ENCODE measurements around the gene BACH2. TPM values are rescaled to one million over a fixed set of nuclear protein-coding genes. Genes with fewer than 3 reads are reported as not detected.
"Not testable (repeated sequence)": the region's sequence is repeated elsewhere in the genome, so short reads cannot be mapped to it uniquely, and the experiment has no call there.

Gene BACH2
- total and polyA plus RNA-seq, 12 donors = 0.16 to 4.7 (median 2.4) TPM

GRCh38 chr6:90285611-90286381, 10.8 kb downstream of the BACH2 start:
- Histone ChIP-seq H3K4me3 (peak overlapping the region in 6 of 10 donors; percentile 30 to 46 (median 40)), H3K27me3 (no peaks in the 10 kb centered on the region), H3K27ac (peak overlapping the region in 9 of 10 donors; percentile 3 to 76 (median 61)), H3K9me3 (peaks cover 0 to 8% (median 0%) of the 10 kb centered on the region in 11 donors), H3K4me1 (peaks cover 3 to 33% (median 26%) of the 10 kb centered on the region in 9 donors), H3K36me3 (no peaks in the 10 kb centered on the region)
- TF ChIP-seq CTCF (IDR thresholded peaks at IDR 0.05) = no peak
- intact Hi-C loops (cut with DNase I) = loop anchor here in 7 of 10 donors (2.0 to 10.0 kb wide), 8 partner anchors 51 to 192 kb away; no protein-coding TSS in a partner anchor
- peak; percentile 95 to 100 (median 98) for ATAC-seq
- peak; percentile 77 to 88 for DNase-seq
- 25 to 27% methylated on average over 9 of the region's 9 CpGs for WGBS, 2 donors

GRCh38 chr6:90285042-90285481, 11.6 kb downstream of the BACH2 start:
- Histone ChIP-seq H3K27ac (peak overlapping the region; percentile 3 to 76 (median 60)), H3K27me3 (no peaks in the 10 kb centered on the region), H3K4me3 (peak overlapping the region in 6 of 10 donors; percentile 30 to 46 (median 40)), H3K9me3 (peaks cover 0 to 8% (median 0%) of the 10 kb centered on the region in 11 donors), H3K4me1 (peaks cover 3 to 33% (median 26%) of the 10 kb centered on the region in 9 donors), H3K36me3 (no peaks in the 10 kb centered on the region)
- no peak for TF ChIP-seq CTCF (IDR thresholded peaks at IDR 0.05)
- intact Hi-C loops (cut with DNase I) = loop anchor here in 7 of 10 donors (2.0 to 10.0 kb wide), 8 partner anchors 50 to 192 kb away; no protein-coding TSS in a partner anchor
- DNase-seq = no peak
- ATAC-seq = peak in 6 of 8 donors; percentile 34 to 68 (median 56)
- 16 to 20% methylated on average over 4 of the region's 4 CpGs for WGBS, 2 donors

GRCh38 chr6:90284236-90285041, 12.2 kb downstream of the BACH2 start:
- Histone ChIP-seq H3K9me3 (peaks cover 0 to 8% (median 0%) of the 10 kb centered on the region in 11 donors), H3K36me3 (no peaks in the 10 kb centered on the region), H3K4me1 (peaks cover 3 to 33% (median 26%) of the 10 kb centered on the region in 9 donors), H3K27me3 (no peaks in the 10 kb centered on the region), H3K27ac (peak overlapping the region in 8 of 10 donors; percentile 3 to 76 (median 66)), H3K4me3 (peak overlapping the region in 7 of 10 donors; percentile 19 to 46 (median 38))
- ATAC-seq (peak; percentile 38 to 76 (median 58)), DNase-seq (no peak)
- 27 to 45% methylated on average over 11 of the region's 11 CpGs for WGBS, 2 donors
- no peak for TF ChIP-seq CTCF (IDR thresholded peaks at IDR 0.05)
- intact Hi-C loops (cut with DNase I) = loop anchor here in 7 of 10 donors (2.0 to 10.0 kb wide), 9 partner anchors 50 to 427 kb away; no protein-coding TSS in a partner anchor

GRCh38 chr6:90282265-90282664, 14.4 kb downstream of the BACH2 start:
- WGBS, 2 donors = 97% methylated on average over 6 of the region's 6 CpGs
- H3K27ac ChIP-seq, DNase-seq, ATAC-seq, H3K9me3 ChIP-seq, H3K27me3 ChIP-seq, H3K4me3 ChIP-seq, H3K36me3 ChIP-seq: not testable (repeated sequence)
- intact Hi-C loops (cut with DNase I) = loop anchor here in 5 of 10 donors (5.0 to 10.0 kb wide), 4 partner anchors 47 to 425 kb away; no protein-coding TSS in a partner anchor
- H3K4me1 ChIP-seq = peaks cover 3 to 33% (median 26%) of the 10 kb centered on the region in 9 donors

Data from heart right ventricle (tissue), 16 donors.